Measurements from ENCODE around the gene PARP8. TPM values are rescaled to one million over a fixed set of nuclear protein-coding genes. Genes with fewer than 3 reads are reported as not detected.

PARP8 gene
- total RNA-seq: 0.65 and 0.77 TPM in 2 replicates

DNA sequence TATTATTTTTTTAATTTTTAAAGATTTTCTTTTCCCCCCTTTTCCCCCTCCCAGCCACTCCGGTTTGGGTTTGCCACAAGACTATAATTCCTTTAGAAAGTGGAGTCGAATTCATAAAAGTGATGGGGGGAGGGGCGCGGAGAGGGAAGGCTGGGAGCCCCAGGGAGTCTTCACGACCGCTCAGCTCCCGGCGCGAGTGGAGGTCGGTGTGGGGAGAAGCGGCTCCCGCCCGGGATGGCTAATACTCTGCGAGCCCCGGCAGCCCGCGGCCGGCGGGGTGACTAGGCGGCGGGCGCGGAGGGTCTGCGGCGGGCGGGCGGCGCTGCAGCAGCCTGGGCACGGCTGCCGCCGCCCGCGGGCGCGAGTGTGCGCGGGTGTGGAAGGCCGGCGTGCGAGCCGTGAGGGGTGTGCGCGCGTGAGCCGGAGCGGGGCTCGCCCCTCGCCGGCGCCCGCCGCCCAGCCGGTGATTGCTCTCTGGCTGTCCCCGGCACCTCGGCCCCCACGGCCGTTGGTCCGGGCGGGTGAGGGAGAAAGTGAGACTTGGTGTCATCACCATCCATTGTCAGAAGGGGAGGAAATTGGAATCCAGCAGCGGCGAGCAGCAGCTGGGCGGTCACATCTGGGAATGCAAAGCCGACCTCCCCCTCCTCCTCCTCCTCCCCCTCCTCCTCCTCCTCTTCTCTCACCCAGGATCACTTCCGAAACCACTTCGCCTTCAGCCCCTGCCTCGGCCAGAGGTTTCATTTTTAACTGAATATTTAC lies at the start of gene PARP8:
PARP8 (plus strand) TSS at position 377 of the 762 bp plus-strand sequence. CDS start 459 bp downstream, outside the sequence.

Other genes starting within 250 kb of the PARP8 start
- gene EMB, start 225.3 kb upstream of the PARP8 start, total RNA-seq: 0.09 and 0.11 TPM in 2 replicates

Data from dermis lymphatic vessel endothelial cell (primary cell).